T-helper 1 cell treated with Interleukin-12 subunit alpha and Interleukin-12 subunit beta and Interleukin-4 antibody, amounts not matched to agents 30 μg/mL and 1 μg/mL, for 36 hours (primary cell): ENCODE measurements around the gene SOX14.

ENCODE experiments used
- H3K27ac Mint-ChIP-seq: one replicate; pipeline ENCODE4 v1.8.0; 2021; ENCODE audit warnings: mild to moderate bottlenecking, mixed read lengths
- H3K27me3 Mint-ChIP-seq: one replicate; pipeline ENCODE4 v1.8.0; 2021; ENCODE audit warnings: low read depth, mixed read lengths
- H3K36me3 Mint-ChIP-seq: one replicate; pipeline ENCODE4 v1.8.0; 2021; ENCODE audit warnings: low read depth, mixed read lengths
- H3K4me1 Mint-ChIP-seq: one replicate; pipeline ENCODE4 v1.8.0; 2021; ENCODE audit warnings: low read depth, mixed read lengths
- H3K4me3 Mint-ChIP-seq: one replicate; pipeline ENCODE4 v1.8.0; 2021; ENCODE audit warnings: mild to moderate bottlenecking, moderate library complexity, mixed read lengths
- H3K9me3 Mint-ChIP-seq: one replicate; pipeline ENCODE4 v1.8.0; 2021; ENCODE audit warnings: mixed read lengths

The SOX14 gene

GRCh38 chr3:137764001-137764433, at the start of gene SOX14:
Gene SOX14, plus strand, starts transcription at chr3:137764315. Its CDS starts 470 bp downstream, at chr3:137764785.
- Mint-ChIP-seq H3K4me1 (peaks cover 3% of the 10 kb centered on the region), H3K27me3 (peaks cover 92% of the 10 kb centered on the region), H3K36me3 (peaks cover 3% of the 10 kb centered on the region), H3K27ac (no peak within 1 kb of the TSS), H3K9me3 (peaks cover 4% of the 10 kb centered on the region), H3K4me3 (no peak within 1 kb of the TSS)

GRCh38 chr3:137714551-137714950, 49.6 kb upstream of the SOX14 start:
- H3K4me1 Mint-ChIP-seq = no peaks in the 10 kb centered on the region
- H3K9me3 Mint-ChIP-seq = peaks cover 20% of the 10 kb centered on the region
- H3K36me3 Mint-ChIP-seq = no peaks in the 10 kb centered on the region
- H3K27ac Mint-ChIP-seq = no peak overlapping the region
- H3K4me3 Mint-ChIP-seq = no peak overlapping the region
- no peaks in the 10 kb centered on the region for H3K27me3 Mint-ChIP-seq

GRCh38 chr3:137724240-137724639, 39.9 kb upstream of the SOX14 start:
- no peak overlapping the region for H3K27ac Mint-ChIP-seq
- H3K4me3 Mint-ChIP-seq = no peak overlapping the region
- H3K36me3 Mint-ChIP-seq = no peaks in the 10 kb centered on the region
- no peaks in the 10 kb centered on the region for H3K9me3 Mint-ChIP-seq
- H3K27me3 Mint-ChIP-seq = no peaks in the 10 kb centered on the region
- H3K4me1 Mint-ChIP-seq = no peaks in the 10 kb centered on the region

GRCh38 chr3:137737208-137737607, 26.9 kb upstream of the SOX14 start:
- no peak overlapping the region for H3K4me3 Mint-ChIP-seq
- no peaks in the 10 kb centered on the region for H3K36me3 Mint-ChIP-seq
- H3K9me3 Mint-ChIP-seq = no peaks in the 10 kb centered on the region
- no peaks in the 10 kb centered on the region for H3K27me3 Mint-ChIP-seq
- H3K4me1 Mint-ChIP-seq = no peaks in the 10 kb centered on the region
- H3K27ac Mint-ChIP-seq = no peak overlapping the region

- no peaks in the 10 kb centered on the region for H3K9me3 Mint-ChIP-seq
- no peaks in the 10 kb centered on the region for H3K4me1 Mint-ChIP-seq
- no peaks in the 10 kb centered on the region for H3K27me3 Mint-ChIP-seq
- no peak overlapping the region for H3K4me3 Mint-ChIP-seq
- H3K36me3 Mint-ChIP-seq = no peaks in the 10 kb centered on the region
- no peak overlapping the region for H3K27ac Mint-ChIP-seq
Measured at GRCh38 chr3:137738710-137739109, 25.4 kb upstream of the SOX14 start.

GRCh38 chr3:137743608-137744007, 20.5 kb upstream of the SOX14 start:
- Mint-ChIP-seq H3K4me1 (no peaks in the 10 kb centered on the region), H3K27ac (no peak overlapping the region), H3K27me3 (no peaks in the 10 kb centered on the region), H3K9me3 (no peaks in the 10 kb centered on the region), H3K4me3 (no peak overlapping the region), H3K36me3 (no peaks in the 10 kb centered on the region)

GRCh38 chr3:137746808-137747207, 17.3 kb upstream of the SOX14 start:
- H3K36me3 Mint-ChIP-seq = no peaks in the 10 kb centered on the region
- H3K9me3 Mint-ChIP-seq = no peaks in the 10 kb centered on the region
- no peaks in the 10 kb centered on the region for H3K4me1 Mint-ChIP-seq
- no peaks in the 10 kb centered on the region for H3K27me3 Mint-ChIP-seq
- no peak overlapping the region for H3K4me3 Mint-ChIP-seq
- no peak overlapping the region for H3K27ac Mint-ChIP-seq

GRCh38 chr3:137759505-137759904, 4.6 kb upstream of the SOX14 start:
- H3K4me3 Mint-ChIP-seq = no peak overlapping the region

GRCh38 chr3:137760341-137761098, 3.6 kb upstream of the SOX14 start:
- no peak overlapping the region for H3K4me3 Mint-ChIP-seq
- no peaks in the 10 kb centered on the region for H3K36me3 Mint-ChIP-seq
- peaks cover 2% of the 10 kb centered on the region for H3K4me1 Mint-ChIP-seq
- no peak overlapping the region for H3K27ac Mint-ChIP-seq
- peaks cover under 1% of the 10 kb centered on the region for H3K9me3 Mint-ChIP-seq
- peaks cover 60% of the 10 kb centered on the region for H3K27me3 Mint-ChIP-seq

More at GRCh38 chr3:137759505-137759904, 4.6 kb upstream of the SOX14 start:
- Mint-ChIP-seq H3K9me3 (no peaks in the 10 kb centered on the region), H3K27ac (no peak overlapping the region), H3K4me1 (peaks cover 2% of the 10 kb centered on the region), H3K27me3 (peaks cover 53% of the 10 kb centered on the region), H3K36me3 (no peaks in the 10 kb centered on the region)

GRCh38 chr3:137761099-137761562, 3.0 kb upstream of the SOX14 start:
- H3K36me3 Mint-ChIP-seq = peaks cover 3% of the 10 kb centered on the region
- peaks cover 66% of the 10 kb centered on the region for H3K27me3 Mint-ChIP-seq
- peaks cover 4% of the 10 kb centered on the region for H3K9me3 Mint-ChIP-seq
- no peak overlapping the region for H3K27ac Mint-ChIP-seq
- peaks cover 3% of the 10 kb centered on the region for H3K4me1 Mint-ChIP-seq
- no peak overlapping the region for H3K4me3 Mint-ChIP-seq

- H3K27ac Mint-ChIP-seq = no peak overlapping the region
- H3K4me3 Mint-ChIP-seq = no peak overlapping the region
- H3K27me3 Mint-ChIP-seq = peaks cover 73% of the 10 kb centered on the region
- peaks cover 3% of the 10 kb centered on the region for H3K4me1 Mint-ChIP-seq
- H3K36me3 Mint-ChIP-seq = peaks cover 3% of the 10 kb centered on the region
- H3K9me3 Mint-ChIP-seq = peaks cover 4% of the 10 kb centered on the region
Measured at GRCh38 chr3:137761563-137762503, 2.3 kb upstream of the SOX14 start.

GRCh38 chr3:137762674-137763593, 1.2 kb upstream of the SOX14 start:
- H3K27ac Mint-ChIP-seq = no peak overlapping the region
- no peak overlapping the region for H3K4me3 Mint-ChIP-seq
- H3K36me3 Mint-ChIP-seq = peaks cover 3% of the 10 kb centered on the region
- H3K27me3 Mint-ChIP-seq = peaks cover 84% of the 10 kb centered on the region
- H3K9me3 Mint-ChIP-seq = peaks cover 4% of the 10 kb centered on the region
- peaks cover 3% of the 10 kb centered on the region for H3K4me1 Mint-ChIP-seq

- no peak overlapping the region for H3K4me3 Mint-ChIP-seq
- peaks cover 91% of the 10 kb centered on the region for H3K27me3 Mint-ChIP-seq
- peaks cover 3% of the 10 kb centered on the region for H3K4me1 Mint-ChIP-seq
- H3K9me3 Mint-ChIP-seq = peaks cover 4% of the 10 kb centered on the region
- H3K36me3 Mint-ChIP-seq = peaks cover 3% of the 10 kb centered on the region
- H3K27ac Mint-ChIP-seq = no peak overlapping the region
Measured at GRCh38 chr3:137763594-137763938, 549 bp upstream of the SOX14 start.
